A549 (cell line): ENCODE results near the gene HDAC7. TPM values are rescaled to one million over a fixed set of nuclear protein-coding genes. Genes with fewer than 3 reads are reported as not detected.

Experiments used
- ATAC-seq, 2 experiments: fragments of 200-7000 bp in 1 of 2; fragments of >200 bp in 1 of 2; cut with Nextera tagmentation in 1 of 2; cut with Tn5 transposase in 1 of 2; 3 replicates each; pipeline versions ENCODE4 v1.8.0 to v1.9.1; 2018 to 2020; ENCODE audit warnings: mild to moderate bottlenecking in 1 of 2, moderate library complexity in 1 of 2
- CTCF ChIA-PET: fragments of 300-600 bp; sonication (Branson Sonifier 250); formaldehyde crosslinking; extraction: SDS; loops from one replicate; lab custom pipeline; 2021; ENCODE audit warnings: antibody characterized with exemption, inconsistent platforms; lab: Yijun Ruan, JAX
- POLR2A ChIA-PET: fragments of 350-600 bp; formaldehyde crosslinking; extraction: SDS; loops from one replicate; lab custom pipeline; 2021; ENCODE audit warnings: antibody characterized with exemption, inconsistent platforms; lab: Yijun Ruan, JAX
- DNase-seq, 2 experiments: peaks; one replicate each; pipeline versions ENCODE4 v3.0.0 to v3.0.0-alpha.2; 2011 to 2016; ENCODE audit warnings: low read depth in 1 of 2, low spot score in 1 of 2
- FAIRE-seq: peaks from 2 replicates; lab custom pipeline; 2011; peaks lifted over from hg19 to GRCh38; lab: Jason Lieb, UNC
- H3K27ac ChIP-seq, 2 experiments: fragments of >200 bp; sonication (Bioruptor Twin); formaldehyde crosslinking; 3 replicates each; pipeline ENCODE4 v1.5.1; 2016 to 2017
- H3K4me1 ChIP-seq: fragments of >200 bp; sonication (Bioruptor Twin); formaldehyde crosslinking; 3 replicates; pipeline ENCODE4 v1.6.1; 2016
- H3K4me2 ChIP-seq: fragments of >200 bp; sonication (Bioruptor Twin); formaldehyde crosslinking; 3 replicates; pipeline ENCODE4 v1.6.1; 2016
- H3K4me3 ChIP-seq: fragments of >200 bp; sonication (Bioruptor Twin); formaldehyde crosslinking; 3 replicates; pipeline ENCODE4 v1.5.1; 2016
- H3K9me3 ChIP-seq: fragments of >200 bp; sonication (Bioruptor Twin); formaldehyde crosslinking; 3 replicates; pipeline ENCODE4 v1.6.1; 2016
- EHMT2 ChIP-seq: fragments of 200-600 bp; sonication (generic); IDR thresholded peaks from 2 replicates; pipeline ENCODE4 v1.6.1; 2016; ENCODE audit warnings: antibody characterized with exemption, low read depth, mild to moderate bottlenecking, moderate library complexity
- GATA3 ChIP-seq: IDR thresholded peaks from 2 replicates; pipeline ENCODE4 v1.6.1; 2012; ENCODE audit warnings: borderline replicate concordance
- HDAC2 ChIP-seq: fragments of 200-600 bp; sonication (generic); IDR thresholded peaks from 2 replicates; pipeline ENCODE4 v1.6.1; 2016
- MAFK ChIP-seq: fragments of 450-650 bp; IDR thresholded peaks from 2 replicates; pipeline ENCODE4 v1.6.1; 2014; ENCODE audit not compliant: partially characterized antibody
- NR3C1 ChIP-seq: fragments of >200 bp; sonication (Bioruptor Twin); formaldehyde crosslinking; IDR thresholded peaks from 3 replicates; pipeline ENCODE4 v1.6.1; 2017
- POLR2AphosphoS2 ChIP-seq: conservative IDR thresholded peaks from 2 replicates; pipeline ENCODE4 v1.6.1; 2012; ENCODE audit warnings: low read length, improper control_type of control experiment, inconsistent platforms
- RARB ChIP-seq: fragments of 250-450 bp; sonication (Bioruptor Pico); IDR thresholded peaks from 2 replicates; pipeline ENCODE4 v1.8.0; 2021; ENCODE audit warnings: mild to moderate bottlenecking, moderate library complexity
- SMC3 ChIP-seq: fragments of >200 bp; sonication (Bioruptor Twin); formaldehyde crosslinking; IDR thresholded peaks from 3 replicates; pipeline ENCODE4 v1.6.1; 2018; ENCODE audit warnings: inconsistent platforms
- ZFP36 ChIP-seq: fragments of 450-650 bp; IDR thresholded peaks from 2 replicates; pipeline ENCODE4 v1.6.1; 2014; ENCODE audit warnings: borderline replicate concordance; ENCODE audit not compliant: partially characterized antibody
- ZNF302 ChIP-seq: fragments of 250-450 bp; sonication (Bioruptor Pico); IDR thresholded peaks from 2 replicates; pipeline ENCODE4 v1.9.0; 2021; ENCODE audit warnings: inconsistent platforms, mild to moderate bottlenecking, moderate library complexity
- WGBS: methylation state at CpG from one replicate; pipeline ENCODE4 v1.1.6; 2017; ENCODE audit errors: missing lambda C conversion rate; 5-methylcytosine and 5-hydroxymethylcytosine counted together
- polyA plus RNA-seq, 4 experiments: library from polyadenylated mRNA; depleted of rRNA in 3 of 4; stranded (reverse); fragments of >200 nt; fragmentation: RNase III in 1 of 4; extraction: RNeasy Plus Mini Kit Qiagen cat#74134 plus additional on column Dnase treatment in 1 of 4; gene quantifications; 2 replicates in 3 of 4; 3 replicates in 1 of 4; pipeline ENCODE4 v1.2.3, GENCODE V29; 2011 to 2017
- TF ChIP-seq, protein P1 (sequence below): fragments of 150-350 bp; IDR thresholded peaks from 2 replicates; pipeline ENCODE4 v1.6.1; 2014; ENCODE audit warnings: low read depth, mild to moderate bottlenecking, low read length
- TF ChIP-seq, protein P2 (sequence below): IDR thresholded peaks from 2 replicates; pipeline ENCODE4 v1.6.1; 2012
- TF ChIP-seq, protein P3 (sequence below): fragments of >200 bp; sonication (Bioruptor Twin); formaldehyde crosslinking; IDR thresholded peaks from 3 replicates; pipeline ENCODE4 v1.5.1; 2016

Gene HDAC7
- polyA plus RNA-seq, 2 of the 4 experiments (the other 2 are of a cell fraction) = 17.2 to 36.0 TPM

DNA sequence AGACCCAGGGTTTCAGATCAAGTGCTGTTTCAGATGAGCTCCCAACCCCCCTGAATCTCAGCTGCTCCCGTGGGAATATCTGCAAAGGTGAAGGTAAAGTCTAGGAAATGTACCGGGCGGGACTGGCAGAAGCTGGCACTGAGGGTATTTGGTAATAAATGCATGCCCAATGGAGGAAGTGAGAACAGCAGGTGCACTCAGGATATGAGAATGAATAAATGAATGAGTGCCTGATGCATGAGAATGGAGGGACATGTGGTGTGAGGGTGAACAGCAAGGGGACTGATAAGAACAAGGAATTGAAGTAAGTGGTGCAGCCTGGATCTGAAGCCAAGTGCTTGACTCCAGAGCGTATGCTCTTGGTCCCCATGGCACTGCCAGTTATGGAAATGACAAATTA lies 72.6 kb downstream of the HDAC7 start:
- Histone ChIP-seq H3K9me3 (no peaks in the 10 kb centered on the region), H3K4me1 (peaks cover 6% of the 10 kb centered on the region), H3K4me3 (no peak overlapping the region), H3K4me2 (no peak overlapping the region), H3K27ac (no peak overlapping the region)
- ATAC-seq = no peak; a peak in 1 of 6 replicates
- no peak for DNase-seq
- POLR2A ChIA-PET = no interaction called here
- no peak for FAIRE-seq
- CTCF ChIA-PET = interaction anchor here (0.9 to 43.9 kb wide), 9 partner anchors 10 to 96 kb away, joined by 3 to 1399 read pairs (median 8); partner anchors contain the start of genes ENDOU, RAPGEF3 and SLC48A1
- 77% methylated on average over 4 of the region's 4 CpGs for WGBS
- TF ChIP-seq SMC3 = no peak

DNA sequence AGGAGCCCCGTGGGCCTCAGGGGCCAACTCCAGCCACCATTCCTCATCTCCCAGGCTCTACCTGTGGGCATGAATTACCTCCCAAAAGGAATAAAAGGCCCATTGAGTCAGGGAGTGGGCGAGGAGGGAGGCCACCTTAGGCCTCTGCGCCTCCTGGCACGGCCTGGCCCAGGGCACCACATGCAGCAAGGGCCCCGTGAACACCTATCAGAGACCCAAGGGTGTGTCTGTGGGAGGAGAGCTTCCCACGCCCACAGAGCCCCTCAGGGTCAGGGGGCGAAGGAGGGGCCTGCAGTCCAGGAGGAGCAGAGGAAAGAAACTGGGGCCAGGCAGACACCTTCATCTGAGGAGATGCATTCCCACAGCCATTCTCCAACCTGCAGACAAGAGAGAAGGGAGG lies 73.2 kb downstream of the HDAC7 start:
- no peak overlapping the region for H3K4me2 ChIP-seq
- no peak overlapping the region for H3K27ac ChIP-seq
- DNase-seq (no peak), FAIRE-seq (no peak), ATAC-seq (no peak)
- TF ChIP-seq ZFP36 = no peak
- no peak for TF ChIP-seq SMC3
- TF ChIP-seq GATA3 = no peak
- TF ChIP-seq, protein P1, sequence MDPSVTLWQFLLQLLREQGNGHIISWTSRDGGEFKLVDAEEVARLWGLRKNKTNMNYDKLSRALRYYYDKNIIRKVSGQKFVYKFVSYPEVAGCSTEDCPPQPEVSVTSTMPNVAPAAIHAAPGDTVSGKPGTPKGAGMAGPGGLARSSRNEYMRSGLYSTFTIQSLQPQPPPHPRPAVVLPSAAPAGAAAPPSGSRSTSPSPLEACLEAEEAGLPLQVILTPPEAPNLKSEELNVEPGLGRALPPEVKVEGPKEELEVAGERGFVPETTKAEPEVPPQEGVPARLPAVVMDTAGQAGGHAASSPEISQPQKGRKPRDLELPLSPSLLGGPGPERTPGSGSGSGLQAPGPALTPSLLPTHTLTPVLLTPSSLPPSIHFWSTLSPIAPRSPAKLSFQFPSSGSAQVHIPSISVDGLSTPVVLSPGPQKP = no peak
- no peak for TF ChIP-seq MAFK
- no peak for TF ChIP-seq EHMT2
- TF ChIP-seq HDAC2 = no peak
- TF ChIP-seq POLR2AphosphoS2 = no peak
- no peak for TF ChIP-seq ZNF302 (CRISPR knock-in tag)
- ChIA-PET POLR2A (no interaction called here), CTCF (interaction anchor here (0.7 to 43.9 kb wide), 9 partner anchors 11 to 96 kb away, joined by 3 to 1399 read pairs (median 8); partner anchors contain the start of genes ENDOU, RAPGEF3 and SLC48A1)
- 58% methylated on average over 7 of the region's 7 CpGs for WGBS
- H3K9me3 ChIP-seq = no peaks in the 10 kb centered on the region
- H3K4me3 ChIP-seq = no peak overlapping the region
- peaks cover 2% of the 10 kb centered on the region for H3K4me1 ChIP-seq

DNA sequence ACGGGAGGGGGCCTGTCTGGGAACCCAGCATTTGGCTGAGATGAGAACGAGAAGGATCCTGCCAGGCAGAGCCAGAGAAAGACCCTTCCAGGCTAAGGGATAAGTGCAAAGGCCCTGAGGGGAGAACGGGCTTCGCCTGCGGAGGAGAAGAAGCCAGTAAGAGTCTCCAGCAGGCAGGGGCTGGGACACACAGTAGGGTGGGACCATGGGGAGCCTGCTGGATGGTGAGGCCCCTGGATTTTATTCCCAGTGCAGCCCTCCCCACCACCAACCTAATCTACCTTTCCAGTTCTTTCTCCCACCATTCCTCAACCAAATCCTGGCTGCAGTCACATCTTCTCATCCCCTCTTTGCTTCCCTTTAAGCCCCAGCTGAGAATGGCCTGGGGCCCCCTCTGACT lies 73.6 kb downstream of the HDAC7 start:
- 70% methylated on average over 5 of the region's 5 CpGs for WGBS
- ChIA-PET POLR2A (no interaction called here), CTCF (interaction anchor here (0.7 to 43.9 kb wide), 8 partner anchors 12 to 97 kb away, joined by 3 to 1399 read pairs (median 10); partner anchors contain the start of genes RAPGEF3 and SLC48A1)
- H3K4me2 ChIP-seq = no peak overlapping the region
- no peak for ATAC-seq
- FAIRE-seq = no peak
- H3K27ac ChIP-seq = no peak overlapping the region
- no peak for DNase-seq
- H3K4me1 ChIP-seq = peaks cover 7% of the 10 kb centered on the region
- TF ChIP-seq NR3C1 = no peak
- TF ChIP-seq, all 56 proteins: peak for 0
- Histone ChIP-seq H3K4me3 (no peak overlapping the region), H3K9me3 (no peaks in the 10 kb centered on the region)

DNA sequence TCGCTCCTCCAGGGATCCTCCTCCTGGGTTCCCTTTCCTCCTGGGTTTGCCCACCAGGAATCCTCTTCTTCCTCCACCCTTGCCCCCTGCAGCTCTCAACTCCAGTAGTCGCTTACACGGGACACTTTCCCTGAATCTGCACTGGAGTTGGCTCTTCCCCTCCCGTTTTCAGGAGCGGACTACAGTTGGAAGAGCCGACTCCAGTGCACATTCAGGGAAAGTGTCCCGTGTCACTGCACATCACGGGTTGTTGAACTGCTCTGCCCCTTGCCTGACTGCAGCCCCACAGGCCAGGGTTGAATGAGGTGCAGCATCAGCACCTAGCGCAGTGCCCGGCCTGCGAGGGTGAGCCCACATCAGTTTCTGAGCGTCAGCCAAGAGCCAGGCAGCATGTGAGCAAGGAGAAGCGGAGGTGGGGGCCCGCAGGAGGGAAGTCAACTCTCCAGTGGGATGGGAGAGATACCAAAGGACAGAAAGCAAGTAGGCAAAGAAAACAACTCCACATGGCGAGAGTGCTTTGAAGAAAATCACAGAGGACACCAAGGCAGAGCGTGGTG lies 74.1 kb downstream of the HDAC7 start:
- Histone ChIP-seq H3K4me2 (no peak overlapping the region), H3K4me3 (no peak overlapping the region), H3K27ac (no peak overlapping the region), H3K4me1 (peaks cover 8% of the 10 kb centered on the region), H3K9me3 (no peaks in the 10 kb centered on the region)
- 59% methylated on average over 15 of the region's 16 CpGs for WGBS
- no peak for DNase-seq
- TF ChIP-seq, protein P2, sequence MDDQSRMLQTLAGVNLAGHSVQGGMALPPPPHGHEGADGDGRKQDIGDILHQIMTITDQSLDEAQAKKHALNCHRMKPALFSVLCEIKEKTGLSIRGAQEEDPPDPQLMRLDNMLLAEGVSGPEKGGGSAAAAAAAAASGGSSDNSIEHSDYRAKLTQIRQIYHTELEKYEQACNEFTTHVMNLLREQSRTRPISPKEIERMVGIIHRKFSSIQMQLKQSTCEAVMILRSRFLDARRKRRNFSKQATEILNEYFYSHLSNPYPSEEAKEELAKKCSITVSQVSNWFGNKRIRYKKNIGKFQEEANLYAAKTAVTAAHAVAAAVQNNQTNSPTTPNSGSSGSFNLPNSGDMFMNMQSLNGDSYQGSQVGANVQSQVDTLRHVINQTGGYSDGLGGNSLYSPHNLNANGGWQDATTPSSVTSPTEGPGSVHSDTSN = no peak
- no peak for TF ChIP-seq RARB (CRISPR knock-in tag)
- TF ChIP-seq, protein P3, sequence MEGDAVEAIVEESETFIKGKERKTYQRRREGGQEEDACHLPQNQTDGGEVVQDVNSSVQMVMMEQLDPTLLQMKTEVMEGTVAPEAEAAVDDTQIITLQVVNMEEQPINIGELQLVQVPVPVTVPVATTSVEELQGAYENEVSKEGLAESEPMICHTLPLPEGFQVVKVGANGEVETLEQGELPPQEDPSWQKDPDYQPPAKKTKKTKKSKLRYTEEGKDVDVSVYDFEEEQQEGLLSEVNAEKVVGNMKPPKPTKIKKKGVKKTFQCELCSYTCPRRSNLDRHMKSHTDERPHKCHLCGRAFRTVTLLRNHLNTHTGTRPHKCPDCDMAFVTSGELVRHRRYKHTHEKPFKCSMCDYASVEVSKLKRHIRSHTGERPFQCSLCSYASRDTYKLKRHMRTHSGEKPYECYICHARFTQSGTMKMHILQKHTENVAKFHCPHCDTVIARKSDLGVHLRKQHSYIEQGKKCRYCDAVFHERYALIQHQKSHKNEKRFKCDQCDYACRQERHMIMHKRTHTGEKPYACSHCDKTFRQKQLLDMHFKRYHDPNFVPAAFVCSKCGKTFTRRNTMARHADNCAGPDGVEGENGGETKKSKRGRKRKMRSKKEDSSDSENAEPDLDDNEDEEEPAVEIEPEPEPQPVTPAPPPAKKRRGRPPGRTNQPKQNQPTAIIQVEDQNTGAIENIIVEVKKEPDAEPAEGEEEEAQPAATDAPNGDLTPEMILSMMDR = no peak
- TF ChIP-seq, protein P1 = no peak
- POLR2A ChIA-PET = no interaction called here
- CTCF ChIA-PET = interaction anchor here (1.0 to 43.9 kb wide), 9 partner anchors 11 to 97 kb away, joined by 4 to 1399 read pairs (median 147); partner anchors contain the start of genes RAPGEF3 and SLC48A1
- FAIRE-seq = no peak
- no peak for ATAC-seq
